Suppressor macrophage (primary cell): ENCODE data around the gene PCBP3.
A peak's percentile ranks its signal among the peaks of the same experiment; 100 is the strongest.

Source experiments
- DNase-seq, 4 experiments: peaks; one replicate each; pipeline ENCODE4 v3.0.0-alpha.2; 2020 to 2022

PCBP3 gene

DNA sequence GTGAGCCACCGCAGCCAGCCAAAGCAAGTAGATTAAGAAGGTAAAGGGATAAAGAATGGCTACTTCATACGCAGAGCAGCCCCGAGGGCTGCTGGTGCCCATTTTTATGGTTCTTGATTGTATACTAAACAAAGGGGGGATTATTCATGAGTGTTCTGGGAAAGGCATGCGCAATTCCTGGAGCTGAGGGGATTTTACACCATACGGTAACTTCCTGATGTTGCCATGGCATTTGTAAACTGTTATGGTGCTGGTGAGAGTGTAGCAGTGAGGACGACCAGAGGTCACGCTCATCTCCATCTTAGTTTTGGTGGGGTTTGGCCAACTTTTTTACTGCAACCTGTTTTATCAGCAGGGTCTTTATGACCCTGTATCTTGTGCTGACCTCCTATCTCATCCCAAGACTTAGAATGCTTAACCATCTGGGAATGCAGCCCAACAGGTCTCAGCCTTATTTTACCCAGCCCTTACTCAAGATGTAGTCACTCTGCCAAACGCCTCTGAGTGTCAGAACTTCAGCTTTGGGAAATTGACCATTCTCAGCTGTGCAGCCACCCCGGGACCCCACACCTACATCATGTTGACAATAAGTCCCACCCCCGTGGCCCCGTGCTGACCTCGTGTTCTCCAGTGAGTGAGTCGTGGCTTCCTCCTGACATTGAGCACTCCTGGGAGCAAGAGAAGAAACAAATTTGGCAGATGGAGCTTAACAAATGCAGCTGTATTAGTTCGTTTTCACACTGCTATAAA, 188.6 kb downstream of the PCBP3 start:
- DNase-seq, result no peak

- DNase-seq, result peak in 2 of 4 experiments; percentile 12 to 32
Observed at GRCh38 chr21:45832741-45833235, 189.3 kb downstream of the PCBP3 start.

- no peak for DNase-seq
Observed at GRCh38 chr21:45833414-45833813, 189.9 kb downstream of the PCBP3 start.

GRCh38 chr21:45834026-45834715, 190.6 kb downstream of the PCBP3 start:
- no peak for DNase-seq

DNA sequence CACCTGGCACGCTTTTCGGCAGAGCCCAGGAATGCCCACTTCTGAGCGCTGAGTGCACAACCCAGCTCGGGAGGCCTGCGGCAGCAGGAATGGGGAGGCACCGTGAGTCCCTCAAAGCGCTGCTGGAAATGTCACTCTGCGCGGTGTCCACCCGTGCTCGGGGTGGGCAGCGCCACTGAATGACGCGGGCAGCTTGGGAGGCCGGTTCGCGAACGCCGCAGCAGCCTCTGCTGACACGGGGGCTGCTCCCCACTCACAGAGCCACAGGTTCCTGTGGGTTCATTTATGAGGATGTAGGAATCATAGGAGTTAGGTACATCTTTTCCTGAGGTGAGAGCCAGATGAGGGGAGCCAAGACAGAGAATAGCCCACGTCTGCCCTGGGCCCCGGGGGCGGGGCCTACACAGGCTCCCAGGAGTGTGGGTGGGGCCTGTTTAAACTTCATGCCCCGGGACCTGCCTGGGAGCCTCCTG, 191.3 kb downstream of the PCBP3 start:
- DNase-seq, result no peak

DNA sequence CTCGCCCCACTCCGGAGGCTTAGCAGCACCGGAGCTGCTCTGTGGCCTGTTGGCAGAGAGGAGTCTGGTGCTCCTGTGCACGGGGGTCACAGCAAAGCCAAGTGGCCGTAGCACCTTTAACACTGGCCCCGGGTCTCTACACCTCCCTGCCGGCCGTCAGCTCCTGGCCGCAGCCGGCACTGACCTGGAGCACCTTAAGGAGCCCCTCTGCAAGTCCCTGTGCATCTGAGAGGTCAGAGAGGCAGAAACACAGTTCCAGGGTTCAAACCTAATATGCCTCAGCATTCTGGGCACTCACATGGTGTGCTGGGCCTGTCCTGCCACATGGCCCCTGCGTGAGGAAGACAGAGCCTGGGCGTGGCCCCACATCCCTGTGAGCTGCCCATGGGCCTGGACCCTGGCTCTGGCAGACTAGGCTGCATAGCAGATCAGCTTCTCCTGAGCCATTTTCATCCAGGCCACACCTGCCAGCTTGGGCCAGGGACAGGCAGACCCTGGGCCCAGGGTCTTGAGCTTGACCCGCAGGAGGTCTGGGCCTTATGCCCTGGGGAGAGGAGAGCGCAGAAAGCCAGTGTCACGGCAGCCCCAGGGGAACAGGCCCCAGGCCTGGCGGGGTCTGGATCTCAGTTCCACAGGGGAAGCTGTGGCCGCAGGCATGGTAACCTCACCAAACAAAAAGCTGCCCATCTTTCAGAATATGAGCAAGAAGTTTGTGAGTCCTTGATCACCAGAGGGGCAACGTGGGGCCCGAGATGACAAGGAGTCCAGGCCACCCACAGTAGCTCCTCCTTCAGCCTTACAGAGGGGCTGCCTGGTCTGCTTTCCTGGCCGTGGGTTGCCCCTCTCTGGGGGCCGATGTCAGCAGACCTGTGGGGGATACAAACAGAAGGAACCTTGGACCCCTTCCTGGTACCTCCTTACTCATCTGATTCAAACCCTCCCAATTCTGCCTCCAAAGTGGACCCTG, 192.1 kb downstream of the PCBP3 start:
- no peak for DNase-seq

DNA sequence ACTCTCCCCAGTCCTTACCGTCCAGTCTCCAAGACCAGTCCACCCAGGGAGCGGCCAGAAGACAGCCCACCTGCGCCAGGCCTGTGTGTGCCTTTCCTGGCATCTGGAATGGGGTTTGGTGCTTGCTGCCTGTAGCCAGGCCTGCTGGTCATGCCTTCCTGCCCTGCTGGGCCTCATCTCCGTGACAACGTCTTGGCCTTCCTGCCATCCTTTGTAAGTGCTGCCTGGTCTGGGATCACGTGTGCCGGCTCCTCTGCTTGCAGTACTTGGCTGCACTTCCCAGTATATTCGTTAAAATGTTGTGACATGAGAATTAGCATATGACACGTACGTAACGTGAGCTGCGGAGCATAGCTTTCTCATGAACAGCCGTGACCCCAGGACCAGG, 192.7 kb downstream of the PCBP3 start:
- no peak for DNase-seq

- DNase-seq, result no peak
Observed at GRCh38 chr21:45836694-45837670, 193.5 kb downstream of the PCBP3 start.

GRCh38 chr21:45837936-45838335, 194.4 kb downstream of the PCBP3 start:
- DNase-seq, result no peak

DNA sequence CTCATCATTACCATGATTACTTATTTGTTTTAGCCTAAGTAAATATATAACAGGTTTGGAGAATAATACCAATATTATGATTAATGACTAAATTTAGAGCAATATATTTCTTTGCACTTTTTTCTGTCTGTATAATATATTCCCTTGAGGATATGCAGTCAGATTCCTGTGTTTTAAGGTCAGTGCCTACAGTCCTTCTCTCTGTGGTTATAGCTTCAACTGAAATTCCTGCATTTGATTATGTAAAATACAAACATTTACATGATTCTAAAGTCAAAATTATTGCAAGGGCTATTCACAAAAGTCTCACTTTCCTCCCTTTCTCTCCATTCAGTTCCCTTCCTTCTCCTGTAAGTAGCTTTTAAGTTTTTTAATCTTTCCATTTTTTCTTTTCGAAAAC, 195.1 kb downstream of the PCBP3 start:
- DNase-seq, result no peak

GRCh38 chr21:45839274-45839673, 195.7 kb downstream of the PCBP3 start:
- DNase-seq, result no peak

DNA sequence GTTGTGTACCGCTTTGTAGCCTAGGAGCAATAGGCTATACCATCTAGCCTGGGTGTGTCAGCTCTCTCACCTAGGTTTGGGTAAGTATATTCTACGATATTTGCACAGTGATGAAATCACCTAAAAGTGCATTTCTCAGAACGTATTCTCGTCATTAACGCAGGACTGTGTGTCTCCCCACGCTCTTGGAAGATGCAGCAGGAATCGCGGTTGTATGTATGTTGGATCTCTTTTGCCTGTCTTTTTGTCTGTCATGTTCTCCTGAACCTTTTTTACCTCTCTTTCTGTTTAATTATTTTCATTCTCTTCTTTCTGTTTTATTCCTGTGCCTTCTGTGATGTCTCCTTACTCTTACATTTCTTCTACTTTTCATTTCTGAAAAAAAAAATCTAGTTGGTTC, 197.5 kb downstream of the PCBP3 start:
- no peak for DNase-seq

- no peak for DNase-seq
Observed at GRCh38 chr21:45843426-45843825, 199.9 kb downstream of the PCBP3 start.

DNA sequence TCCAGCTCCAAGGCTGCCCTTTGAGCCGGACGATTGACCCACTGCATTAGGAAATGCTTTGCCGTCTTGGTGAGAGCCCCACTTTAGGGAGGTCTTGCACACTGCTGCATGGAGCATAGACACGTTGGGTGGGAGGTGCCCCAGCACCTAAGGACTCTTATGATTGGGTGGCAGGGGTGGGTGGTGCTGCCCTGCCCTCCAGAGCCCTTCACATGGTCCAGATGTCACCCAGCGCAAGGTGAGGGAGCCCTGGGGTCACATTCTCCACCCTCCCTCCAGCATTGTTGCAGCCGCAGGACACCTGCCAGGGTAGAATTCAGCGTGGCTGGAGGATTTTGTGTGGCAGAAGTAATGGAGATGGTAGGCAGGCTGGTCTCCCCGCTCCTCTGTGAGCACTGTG, 200.7 kb downstream of the PCBP3 start:
- DNase-seq, result no peak

DNA sequence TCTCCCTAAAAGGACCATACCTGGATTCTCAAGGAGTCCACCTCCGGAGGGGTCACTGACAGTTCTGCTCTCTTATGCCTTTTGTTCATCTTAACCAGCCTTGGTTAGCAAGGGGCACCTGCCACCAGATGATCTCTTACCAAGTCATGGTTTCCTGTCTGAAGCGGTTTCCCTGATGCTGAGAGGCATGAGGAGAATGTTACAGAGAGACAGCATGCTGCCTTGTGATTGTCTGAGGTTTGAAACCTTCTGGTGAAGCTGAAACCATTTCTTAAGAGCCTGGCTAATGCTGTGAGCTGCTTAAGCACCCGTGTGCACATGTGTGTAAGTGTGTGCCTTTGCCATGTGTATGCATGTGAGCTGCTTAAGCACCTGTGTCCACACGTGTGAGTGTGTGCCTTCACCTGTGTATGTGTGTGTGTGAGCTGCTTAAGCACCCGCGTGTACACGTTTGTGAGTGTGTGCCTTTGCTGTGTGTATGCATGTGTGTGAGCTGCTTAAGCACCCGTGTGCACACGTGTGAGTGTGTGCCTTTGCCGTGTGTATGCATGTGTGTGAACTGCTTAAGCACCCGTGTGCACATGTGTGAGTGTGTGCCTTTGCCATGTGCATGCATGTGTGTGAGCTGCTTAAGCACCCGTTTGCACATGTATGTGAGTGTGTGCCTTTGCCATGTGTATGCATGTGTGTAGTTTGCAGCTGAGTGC, 201.7 kb downstream of the PCBP3 start:
- no peak for DNase-seq

DNA sequence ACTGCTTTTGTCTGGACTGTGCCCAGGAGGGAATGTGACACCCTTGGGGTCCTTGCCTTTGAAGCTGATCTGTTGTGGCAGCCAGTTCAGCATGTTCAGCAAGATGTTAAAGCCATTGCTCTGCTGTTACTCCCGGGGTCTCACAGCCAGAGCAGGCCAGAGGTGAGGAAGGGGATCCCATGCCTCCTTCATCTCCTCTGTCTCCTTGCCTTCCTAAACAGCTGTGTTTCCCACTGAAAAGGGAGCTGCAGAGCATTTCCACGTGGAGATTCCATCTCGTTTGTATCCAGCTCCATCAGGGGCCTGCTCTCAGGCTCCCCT, 202.2 kb downstream of the PCBP3 start:
- no peak for DNase-seq

GRCh38 chr21:45846373-45847160, 203.0 kb downstream of the PCBP3 start:
- no peak for DNase-seq

- DNase-seq, result no peak
Observed at GRCh38 chr21:45847870-45848269, 204.3 kb downstream of the PCBP3 start.

GRCh38 chr21:45848331-45848730, 204.8 kb downstream of the PCBP3 start:
- DNase-seq, result no peak

DNA sequence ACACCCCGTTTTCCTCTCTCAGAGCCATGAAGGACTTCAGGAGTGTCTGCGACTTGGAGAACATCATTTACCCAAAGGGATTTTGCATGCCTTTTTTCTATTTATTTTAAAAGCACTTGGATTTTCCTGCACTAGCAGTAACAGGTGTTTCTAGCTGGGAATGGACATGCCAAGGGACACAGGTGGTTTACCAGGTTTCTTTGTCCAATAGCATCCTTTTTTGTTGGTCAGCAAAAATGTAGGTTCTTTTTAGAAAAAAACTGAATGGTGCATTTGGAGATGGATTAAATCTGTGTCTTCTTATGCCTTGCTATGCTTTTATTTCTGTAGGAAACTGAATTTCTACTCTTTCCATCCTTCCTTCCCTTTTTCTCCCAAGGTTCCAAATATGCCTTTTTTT, 205.3 kb downstream of the PCBP3 start:
- DNase-seq, result no peak
